Measurements from ENCODE around the gene SPRED2.

Gene SPRED2

GRCh38 chr2:65296971-65297370 is 135.4 kb downstream of the SPRED2 start:
- ChIA-PET CTCF (interaction anchor here (1.1 to 1.7 kb wide), 4 partner anchors 14 to 59 kb away, joined by 3 read pairs; no protein-coding TSS in a partner anchor), POLR2A (interaction anchor here (0.9 kb wide), 1 partner anchor 14 kb away, joined by 4 read pairs; no protein-coding TSS in a partner anchor)
- DNase-seq (ENCODE audit: low read depth, low spot score), result no peak
- no peak for TF ChIP-seq CTCF (IDR thresholded peaks at IDR 0.05; ENCODE audit: insufficient read depth, low read length, missing control alignments)
- no peak overlapping the region for H3K4me3 ChIP-seq (ENCODE audit: low read depth, low read length)

- POLR2A ChIA-PET, result no interaction called here
- no peak overlapping the region for H3K4me3 ChIP-seq (ENCODE audit: low read depth, low read length)
- no peak for TF ChIP-seq CTCF (IDR thresholded peaks at IDR 0.05; ENCODE audit: insufficient read depth, low read length, missing control alignments)
- no peak for DNase-seq (ENCODE audit: low read depth, low spot score)
- CTCF ChIA-PET, result interaction anchor here (0.8 kb wide), 1 partner anchor 30 kb away, joined by 3 read pairs; no protein-coding TSS in a partner anchor
Observed at GRCh38 chr2:65294701-65295100, 137.7 kb downstream of the SPRED2 start.

- ChIA-PET CTCF (interaction anchor here (0.6 to 1.0 kb wide), 4 partner anchors 10 to 161 kb away, joined by 3 to 4 read pairs (median 3); no protein-coding TSS in a partner anchor), POLR2A (no interaction called here)
- no peak for TF ChIP-seq CTCF (IDR thresholded peaks at IDR 0.05; ENCODE audit: insufficient read depth, low read length, missing control alignments)
- H3K4me3 ChIP-seq (ENCODE audit: low read depth, low read length), result no peak overlapping the region
- no peak for DNase-seq (ENCODE audit: low read depth, low spot score)
Observed at GRCh38 chr2:65294136-65294535, 138.3 kb downstream of the SPRED2 start.

GRCh38 chr2:65293376-65293775 is 139.0 kb downstream of the SPRED2 start:
- no peak for TF ChIP-seq CTCF (IDR thresholded peaks at IDR 0.05; ENCODE audit: insufficient read depth, low read length, missing control alignments)
- DNase-seq (ENCODE audit: low read depth, low spot score), result no peak
- ChIA-PET POLR2A (no interaction called here), CTCF (interaction anchor here (0.6 to 1.2 kb wide), 5 partner anchors 10 to 161 kb away, joined by 3 to 4 read pairs (median 3); no protein-coding TSS in a partner anchor)
- no peak overlapping the region for H3K4me3 ChIP-seq (ENCODE audit: low read depth, low read length)

- no peak for TF ChIP-seq CTCF (IDR thresholded peaks at IDR 0.05; ENCODE audit: insufficient read depth, low read length, missing control alignments)
- POLR2A ChIA-PET, result no interaction called here
- H3K4me3 ChIP-seq (ENCODE audit: low read depth, low read length), result no peak overlapping the region
- no peak for DNase-seq (ENCODE audit: low read depth, low spot score)
- CTCF ChIA-PET, result interaction anchor here (1.1 to 1.2 kb wide), 2 partner anchors 9 to 136 kb away, joined by 3 to 4 read pairs; no protein-coding TSS in a partner anchor
Observed at GRCh38 chr2:65292461-65293011, 139.9 kb downstream of the SPRED2 start.

GRCh38 chr2:65292106-65292400 is 140.3 kb downstream of the SPRED2 start:
- CTCF ChIA-PET, result interaction anchor here (1.0 kb wide), 1 partner anchor 11 kb away, joined by 3 read pairs; no protein-coding TSS in a partner anchor
- no peak for DNase-seq (ENCODE audit: low read depth, low spot score)
- POLR2A ChIA-PET, result no interaction called here
- H3K4me3 ChIP-seq (ENCODE audit: low read depth, low read length), result no peak overlapping the region
- no peak for TF ChIP-seq CTCF (IDR thresholded peaks at IDR 0.05; ENCODE audit: insufficient read depth, low read length, missing control alignments)
